GM12891 (cell line): Measurements from ENCODE around the gene KDM4C.

Experiments
- POLR2A ChIP-seq: IDR thresholded peaks from 2 replicates; pipeline ENCODE4 v1.6.1; 2011; ENCODE audit warnings: low read depth, low read length, control low read depth
- POLR2AphosphoS5 ChIP-seq: IDR thresholded peaks from 2 replicates; pipeline ENCODE4 v1.6.1; 2011; ENCODE audit warnings: low read depth, low read length, control low read depth
- POU2F2 ChIP-seq: IDR thresholded peaks from 2 replicates; pipeline ENCODE4 v1.6.1; 2011; ENCODE audit warnings: low read depth, mild to moderate bottlenecking, control low read depth, low read length, moderate library complexity
- TAF1 ChIP-seq: IDR thresholded peaks from 2 replicates; pipeline ENCODE4 v1.6.1; 2011; ENCODE audit warnings: low read depth, low read length, control low read depth

- TF ChIP-seq POLR2A (no peak), POLR2AphosphoS5 (no peak), TAF1 (no peak), POU2F2 (no peak)
These were observed 250.6 kb downstream of the KDM4C start for GRCh38 chr9:7008411-7008810.
